Measurements from ENCODE around the gene MYLIP.

Gene MYLIP

GRCh38 chr6:16108419-16108818 is 20.5 kb upstream of the MYLIP start:
- DNase-seq (ENCODE audit: low spot score) = no peak

- no peak for DNase-seq (ENCODE audit: low spot score)
Observed at GRCh38 chr6:16108921-16109658, 19.8 kb upstream of the MYLIP start.

- no peak for DNase-seq (ENCODE audit: low spot score)
Observed at GRCh38 chr6:16109659-16110305, 19.1 kb upstream of the MYLIP start.

- no peak for DNase-seq (ENCODE audit: low spot score)
Observed at GRCh38 chr6:16118825-16119224, 10.1 kb upstream of the MYLIP start.

- no peak for DNase-seq (ENCODE audit: low spot score)
Observed at GRCh38 chr6:16121339-16121738, 7.5 kb upstream of the MYLIP start.

DNA sequence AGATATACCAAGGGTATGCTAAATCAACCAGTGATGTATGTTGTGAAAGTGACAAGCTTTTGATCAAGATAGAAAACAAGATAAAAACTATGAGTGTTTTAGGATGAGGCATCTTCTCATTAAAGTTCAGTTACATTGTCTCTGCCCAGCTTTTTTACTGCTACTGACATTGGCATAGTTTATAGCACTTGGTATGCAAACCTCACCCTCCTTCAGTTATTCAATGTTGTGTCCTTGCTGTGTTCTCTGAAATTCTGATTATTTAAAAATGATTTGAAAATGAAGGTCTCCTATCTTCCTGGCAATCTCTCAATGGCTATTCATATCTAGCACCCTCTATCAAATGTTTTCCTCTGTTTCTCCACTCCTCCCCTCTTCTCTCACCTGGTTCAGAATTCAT is 6.7 kb upstream of the MYLIP start:
- DNase-seq (ENCODE audit: low spot score) = no peak

- DNase-seq (ENCODE audit: low spot score) = no peak
Observed at GRCh38 chr6:16124198-16125180, 4.4 kb upstream of the MYLIP start.

- no peak for DNase-seq (ENCODE audit: low spot score)
Observed at GRCh38 chr6:16126056-16126455, 2.8 kb upstream of the MYLIP start.

DNA sequence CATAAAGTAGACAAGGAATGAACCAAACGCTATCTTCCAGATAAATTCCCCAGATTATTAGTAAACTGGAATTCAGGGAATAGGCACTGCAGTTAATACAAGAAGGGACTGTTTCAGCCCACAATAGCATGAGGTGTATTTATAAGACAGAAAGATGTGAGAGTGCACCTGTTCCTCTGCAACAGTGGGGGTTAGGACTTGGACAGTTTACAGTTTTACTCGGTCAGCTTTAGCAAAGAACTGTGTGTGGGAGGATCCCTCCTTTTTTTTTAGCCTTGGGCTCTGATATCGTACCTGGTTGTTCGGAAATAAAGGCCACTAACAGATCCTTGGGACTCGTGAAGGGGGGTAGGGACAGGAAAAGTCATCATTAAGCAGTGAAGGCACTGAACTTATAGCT is 2.0 kb upstream of the MYLIP start:
- no peak for DNase-seq (ENCODE audit: low spot score)

GRCh38 chr6:16127471-16127870 is 1.4 kb upstream of the MYLIP start:
- no peak for DNase-seq (ENCODE audit: low spot score)

- no peak for DNase-seq (ENCODE audit: low spot score)
Observed at GRCh38 chr6:16129623-16130401, 926 bp downstream of the MYLIP start.

DNA sequence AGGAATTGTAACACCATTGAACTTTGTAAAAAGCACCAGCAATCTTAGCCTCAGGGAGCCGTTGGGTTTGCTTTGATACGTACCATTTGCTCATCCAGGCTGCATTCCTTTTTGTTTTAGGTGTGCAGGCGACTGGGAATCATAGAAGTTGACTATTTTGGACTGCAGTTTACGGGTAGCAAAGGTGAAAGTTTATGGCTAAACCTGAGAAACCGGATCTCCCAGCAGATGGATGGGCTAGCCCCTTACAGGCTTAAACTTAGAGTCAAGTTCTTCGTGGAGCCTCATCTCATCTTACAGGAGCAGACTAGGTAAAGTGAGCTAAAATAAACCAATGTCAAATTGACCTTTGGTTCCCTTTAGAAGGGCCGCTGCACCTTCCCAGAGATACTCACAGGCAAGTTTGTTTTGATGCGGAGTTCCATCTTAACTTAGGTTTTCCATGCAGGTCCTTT is 1.6 kb downstream of the MYLIP start:
- no peak for DNase-seq (ENCODE audit: low spot score)

GRCh38 chr6:16130932-16131387 is 2.1 kb downstream of the MYLIP start:
- peak; percentile 54 for DNase-seq (ENCODE audit: low spot score)

DNA sequence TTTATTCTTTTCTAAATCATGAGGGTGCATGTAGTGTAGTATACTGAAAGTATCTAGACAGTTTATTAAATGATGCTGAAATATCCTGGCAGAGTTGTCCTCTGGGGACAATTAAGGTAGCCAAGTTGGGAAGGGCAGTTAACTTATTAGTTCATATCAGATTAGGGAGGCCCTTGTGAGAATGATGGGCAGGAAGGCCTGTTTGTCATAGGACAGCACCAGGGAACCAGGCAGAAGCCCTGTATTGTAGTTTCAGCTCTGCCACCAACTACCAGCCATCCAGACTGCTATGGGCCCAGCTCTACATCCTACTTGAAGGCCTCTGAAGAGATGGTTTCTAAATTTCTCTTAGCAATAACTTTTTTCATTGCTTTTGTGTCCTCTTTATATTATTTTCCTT is 4.0 kb downstream of the MYLIP start:
- no peak for DNase-seq (ENCODE audit: low spot score)

DNA sequence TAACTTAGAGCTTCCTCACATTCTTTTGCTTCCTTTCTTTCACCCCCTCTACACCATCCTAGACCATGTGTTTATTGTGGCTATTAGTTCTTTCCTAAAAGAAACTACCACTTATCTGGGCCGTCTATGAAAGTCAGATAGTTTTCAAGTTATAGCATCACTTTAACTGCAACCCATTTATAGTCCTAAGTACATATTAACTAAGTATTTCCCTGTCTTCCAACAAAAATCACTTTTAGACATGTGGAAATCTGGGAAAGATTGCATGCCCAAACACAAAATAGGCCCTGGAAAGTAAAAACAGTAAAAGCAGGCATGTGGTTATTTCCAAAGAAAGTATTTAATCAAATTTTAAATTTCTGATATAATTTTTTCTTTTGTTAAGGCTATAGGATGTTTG is 5.5 kb downstream of the MYLIP start:
- DNase-seq (ENCODE audit: low spot score) = no peak

- DNase-seq (ENCODE audit: low spot score) = no peak
Observed at GRCh38 chr6:16135066-16135465, 6.2 kb downstream of the MYLIP start.

GRCh38 chr6:16136091-16136490 is 7.2 kb downstream of the MYLIP start:
- no peak for DNase-seq (ENCODE audit: low spot score)

GRCh38 chr6:16136621-16137450 is 8.0 kb downstream of the MYLIP start:
- peak; percentile 75 for DNase-seq (ENCODE audit: low spot score)

DNA sequence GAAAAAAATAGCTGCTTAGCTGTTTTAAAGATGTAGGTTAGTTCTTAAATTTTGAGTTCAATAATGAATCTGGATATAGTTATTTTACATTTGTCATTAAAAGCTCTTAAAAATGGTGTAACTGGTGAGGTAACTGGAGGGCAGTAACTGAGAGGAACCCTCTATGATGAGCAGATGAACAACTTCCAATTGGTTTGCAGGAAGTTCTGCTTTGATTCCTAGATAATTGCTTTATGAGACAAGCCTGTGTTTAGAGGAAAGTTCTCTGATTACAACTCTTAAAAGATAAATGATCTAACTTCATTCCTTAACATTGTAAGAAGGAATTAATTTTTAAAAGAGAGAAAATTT is 8.5 kb downstream of the MYLIP start:
- DNase-seq (ENCODE audit: low spot score) = no peak

- no peak for DNase-seq (ENCODE audit: low spot score)
Observed at GRCh38 chr6:16139556-16139955, 10.7 kb downstream of the MYLIP start.

DNA sequence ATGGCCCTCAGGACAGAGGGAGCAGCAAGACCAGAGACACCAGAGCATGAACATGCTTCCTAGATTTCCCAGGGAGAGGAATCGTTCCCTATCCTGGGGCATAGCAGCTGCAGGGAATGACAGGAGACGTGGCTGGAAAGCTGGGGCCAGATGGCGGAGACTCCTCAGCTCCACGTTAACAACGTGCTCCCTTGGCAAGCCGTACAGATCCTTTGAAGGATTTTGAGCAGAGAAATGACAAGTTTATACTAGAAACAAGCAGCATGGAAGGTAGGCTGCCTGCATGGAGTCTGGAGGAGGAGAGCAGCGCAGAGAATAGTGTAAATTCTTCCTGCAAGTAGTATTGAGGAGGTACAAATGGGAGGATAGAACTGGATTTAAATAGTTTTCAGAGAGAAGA is 11.7 kb downstream of the MYLIP start:
- no peak for DNase-seq (ENCODE audit: low spot score)

All from AG20443 (cell line).